ENCODE measurements around the gene FYB1. TPM values are rescaled to one million over a fixed set of nuclear protein-coding genes. Genes with fewer than 3 reads are reported as not detected.

The FYB1 gene
- total RNA-seq, 1 donor from 2014 or later: 0.11 TPM

DNA sequence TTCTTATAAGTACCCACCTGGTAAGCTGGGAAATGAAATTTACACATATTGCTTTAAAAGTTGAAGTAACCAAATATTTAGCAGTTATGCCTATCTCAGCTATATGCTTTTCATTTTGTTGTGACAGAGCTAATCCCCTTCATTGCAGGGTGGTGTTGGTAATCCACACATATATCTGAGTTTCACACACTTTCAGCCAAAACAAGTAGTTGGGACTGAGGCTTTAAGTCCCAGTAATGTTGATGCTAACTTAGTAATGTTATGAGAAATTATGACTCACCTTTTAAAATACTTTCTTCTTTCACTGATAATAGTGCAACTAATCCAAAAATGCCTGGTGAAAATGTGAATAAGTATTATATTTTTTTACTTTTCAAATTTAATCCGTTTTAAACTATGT lies 126.0 kb downstream of the FYB1 start:
- H3K4me3 ChIP-seq (ENCODE audit: insufficient read depth, low read depth, low read length): no peak overlapping the region
- Mint-ChIP-seq H3K36me3 (ENCODE audit: low read depth, unreplicated experiment) (no peaks in the 10 kb centered on the region), H3K27ac (ENCODE audit: unreplicated experiment) (no peak overlapping the region), H3K4me3 (ENCODE audit: unreplicated experiment) (no peak overlapping the region), H3K9me3 (ENCODE audit: unreplicated experiment) (peaks cover 5% of the 10 kb centered on the region), H3K27me3 (ENCODE audit: low read depth, unreplicated experiment) (no peaks in the 10 kb centered on the region), H3K4me1 (ENCODE audit: low read depth, unreplicated experiment) (peaks cover 9% of the 10 kb centered on the region)
- FAIRE-seq: no peak
- peak overlapping the region; percentile 58 for H3K9ac ChIP-seq (ENCODE audit: low read length)
- no peaks in the 10 kb centered on the region for H3K9me3 ChIP-seq (ENCODE audit: insufficient read depth, low read depth, low read length)
- H2AFZ ChIP-seq (ENCODE audit: low read depth, low read length): no peak overlapping the region
- H3K36me3 ChIP-seq (ENCODE audit: insufficient read depth, low read length): no peaks in the 10 kb centered on the region
- no peaks in the 10 kb centered on the region for H3K79me2 ChIP-seq (ENCODE audit: insufficient read depth, low read length)
- peak; percentile 49 for DNase-seq (ENCODE audit: low read depth)
- peak overlapping the region; percentile 70 for H3K4me2 ChIP-seq (ENCODE audit: low read length)
- TF ChIP-seq, protein P1, sequence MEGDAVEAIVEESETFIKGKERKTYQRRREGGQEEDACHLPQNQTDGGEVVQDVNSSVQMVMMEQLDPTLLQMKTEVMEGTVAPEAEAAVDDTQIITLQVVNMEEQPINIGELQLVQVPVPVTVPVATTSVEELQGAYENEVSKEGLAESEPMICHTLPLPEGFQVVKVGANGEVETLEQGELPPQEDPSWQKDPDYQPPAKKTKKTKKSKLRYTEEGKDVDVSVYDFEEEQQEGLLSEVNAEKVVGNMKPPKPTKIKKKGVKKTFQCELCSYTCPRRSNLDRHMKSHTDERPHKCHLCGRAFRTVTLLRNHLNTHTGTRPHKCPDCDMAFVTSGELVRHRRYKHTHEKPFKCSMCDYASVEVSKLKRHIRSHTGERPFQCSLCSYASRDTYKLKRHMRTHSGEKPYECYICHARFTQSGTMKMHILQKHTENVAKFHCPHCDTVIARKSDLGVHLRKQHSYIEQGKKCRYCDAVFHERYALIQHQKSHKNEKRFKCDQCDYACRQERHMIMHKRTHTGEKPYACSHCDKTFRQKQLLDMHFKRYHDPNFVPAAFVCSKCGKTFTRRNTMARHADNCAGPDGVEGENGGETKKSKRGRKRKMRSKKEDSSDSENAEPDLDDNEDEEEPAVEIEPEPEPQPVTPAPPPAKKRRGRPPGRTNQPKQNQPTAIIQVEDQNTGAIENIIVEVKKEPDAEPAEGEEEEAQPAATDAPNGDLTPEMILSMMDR (IDR thresholded peaks at IDR 0.05; ENCODE audit: insufficient read depth, low read depth, low read length): no peak
- no peak for TF ChIP-seq EZH2 (IDR thresholded peaks at IDR 0.05; ENCODE audit: insufficient read depth, low read length)
- H3K27ac ChIP-seq (ENCODE audit: low read depth, low read length): peak overlapping the region; percentile 77
- H3K27me3 ChIP-seq (ENCODE audit: insufficient read depth, low read length): no peaks in the 10 kb centered on the region
- no peaks in the 10 kb centered on the region for H4K20me1 ChIP-seq (ENCODE audit: insufficient read depth, low read length)
- H3K4me1 ChIP-seq (ENCODE audit: insufficient read depth, low read length): peaks cover 13% of the 10 kb centered on the region

DNA sequence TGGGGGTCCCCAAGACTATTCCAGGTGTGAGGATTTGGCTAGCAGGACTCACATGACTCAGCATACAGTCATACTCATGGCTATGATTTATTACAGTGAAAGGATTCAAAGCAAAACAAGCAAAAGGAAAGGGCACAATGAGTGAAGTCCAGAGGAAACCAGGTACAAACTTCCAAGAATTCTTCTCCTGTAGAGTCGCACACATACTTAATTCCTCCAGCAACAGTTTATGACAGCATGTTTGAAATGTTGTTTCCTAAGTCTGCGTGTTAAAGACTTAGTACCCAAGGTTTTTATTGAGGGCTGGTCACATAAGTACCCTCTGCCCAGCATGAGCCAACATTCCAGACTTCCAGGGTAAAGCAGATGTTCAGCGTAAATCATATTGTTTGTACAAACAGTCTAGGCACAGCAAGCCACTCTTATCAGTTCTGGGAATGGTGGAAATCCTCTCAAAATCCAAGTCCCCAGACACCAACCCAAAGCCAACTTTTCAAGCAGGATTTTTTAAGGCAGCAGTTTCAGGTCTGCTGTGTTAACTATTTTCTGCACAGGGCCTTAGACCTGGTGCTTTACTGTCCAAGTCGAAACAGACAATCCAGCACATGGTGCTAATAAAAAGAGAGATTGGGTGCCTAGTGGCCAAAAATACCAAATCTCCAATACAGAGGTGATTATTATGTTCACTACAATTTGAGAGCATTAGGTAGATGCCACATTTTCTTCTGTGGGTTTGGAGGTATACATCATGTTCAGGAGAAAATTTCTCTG lies 126.6 kb downstream of the FYB1 start:
- FAIRE-seq: peak; percentile 82
- peak overlapping the region; percentile 24 for H3K4me3 ChIP-seq (ENCODE audit: insufficient read depth, low read depth, low read length)
- no peak overlapping the region for H2AFZ ChIP-seq (ENCODE audit: low read depth, low read length)
- TF ChIP-seq, protein P1 (IDR thresholded peaks at IDR 0.05; ENCODE audit: insufficient read depth, low read depth, low read length): no peak
- TF ChIP-seq EZH2 (IDR thresholded peaks at IDR 0.05; ENCODE audit: insufficient read depth, low read length): no peak
- H3K4me1 Mint-ChIP-seq (ENCODE audit: low read depth, unreplicated experiment): peaks cover 9% of the 10 kb centered on the region
- H3K4me2 ChIP-seq (ENCODE audit: low read length): peak overlapping the region; percentile 70
- no peaks in the 10 kb centered on the region for H3K27me3 Mint-ChIP-seq (ENCODE audit: low read depth, unreplicated experiment)
- H4K20me1 ChIP-seq (ENCODE audit: insufficient read depth, low read length): no peaks in the 10 kb centered on the region
- no peaks in the 10 kb centered on the region for H3K27me3 ChIP-seq (ENCODE audit: insufficient read depth, low read length)
- no peak overlapping the region for H3K27ac Mint-ChIP-seq (ENCODE audit: unreplicated experiment)
- no peaks in the 10 kb centered on the region for H3K36me3 ChIP-seq (ENCODE audit: insufficient read depth, low read length)
- H3K9me3 ChIP-seq (ENCODE audit: insufficient read depth, low read depth, low read length): no peaks in the 10 kb centered on the region
- H3K79me2 ChIP-seq (ENCODE audit: insufficient read depth, low read length): no peaks in the 10 kb centered on the region
- H3K9me3 Mint-ChIP-seq (ENCODE audit: unreplicated experiment): peaks cover 5% of the 10 kb centered on the region
- H3K27ac ChIP-seq (ENCODE audit: low read depth, low read length): peak overlapping the region; percentile 77
- no peaks in the 10 kb centered on the region for H3K36me3 Mint-ChIP-seq (ENCODE audit: low read depth, unreplicated experiment)
- H3K4me3 Mint-ChIP-seq (ENCODE audit: unreplicated experiment): no peak overlapping the region
- peak; percentile 52 for DNase-seq (ENCODE audit: low read depth)
- peak overlapping the region; percentile 58 for H3K9ac ChIP-seq (ENCODE audit: low read length)
- peaks cover 13% of the 10 kb centered on the region for H3K4me1 ChIP-seq (ENCODE audit: insufficient read depth, low read length)
